D721Med (cell line): Measurements from ENCODE around the gene INSR.
"Not testable (repeated sequence)": the region's sequence is repeated elsewhere in the genome, so short reads cannot be mapped to it uniquely, and the experiment has no call there.

Experiments used
- DNase-seq: peaks from one replicate; pipeline ENCODE4 v3.0.0; 2011; ENCODE audit warnings: low spot score; ENCODE audit not compliant: insufficient read length
- FAIRE-seq: peaks from 2 replicates; lab custom pipeline; 2011; peaks lifted over from hg19 to GRCh38; lab: Jason Lieb, UNC
- CTCF ChIP-seq: IDR thresholded peaks from 2 replicates; pipeline ENCODE4 v1.5.1; 2012; ENCODE audit warnings: mild to moderate bottlenecking, control low read depth; ENCODE audit not compliant: insufficient read depth; ENCODE audit errors: missing control alignments

INSR gene

GRCh38 chr19:7159105-7159933, 134.9 kb downstream of the INSR start:
- FAIRE-seq (no peak), DNase-seq (no peak)
- no peak for TF ChIP-seq CTCF

- FAIRE-seq (no peak), DNase-seq (no peak)
- no peak for TF ChIP-seq CTCF
Measured at GRCh38 chr19:7153022-7153421, 141.2 kb downstream of the INSR start.

GRCh38 chr19:7152568-7152967, 141.6 kb downstream of the INSR start:
- DNase-seq (no peak), FAIRE-seq (no peak)
- no peak for TF ChIP-seq CTCF

- no peak for TF ChIP-seq CTCF
- no peak for DNase-seq
- FAIRE-seq = no peak
Measured at GRCh38 chr19:7149956-7150705, 144.1 kb downstream of the INSR start.

- not testable (repeated sequence) for FAIRE-seq, DNase-seq
Measured at GRCh38 chr19:7147119-7147675, 147.0 kb downstream of the INSR start.

- FAIRE-seq, DNase-seq: not testable (repeated sequence)
Measured at GRCh38 chr19:7146086-7146485, 148.1 kb downstream of the INSR start.

GRCh38 chr19:7145494-7145893, 148.7 kb downstream of the INSR start:
- no peak for DNase-seq
- TF ChIP-seq CTCF = no peak
- no peak for FAIRE-seq

GRCh38 chr19:7142771-7143170, 151.4 kb downstream of the INSR start:
- FAIRE-seq (no peak), DNase-seq (no peak)
- no peak for TF ChIP-seq CTCF
